ENCODE results near the gene CUL3.

- TF ChIP-seq CTCF (IDR thresholded peaks at IDR 0.05) (no peak), POLR2A (IDR thresholded peaks at IDR 0.05) (no peak)
These were observed 148.5 kb downstream of the CUL3 start for GRCh38 chr2:224436634-224437033.
